HEK293T (cell line): Measurements from ENCODE around the gene C1QL3.

Source experiments
- CTCF ChIA-PET: fragments of 350-600 bp; formaldehyde crosslinking; extraction: SDS; loops from one replicate; lab custom pipeline; 2021; ENCODE audit warnings: antibody characterized with exemption, inconsistent platforms; lab: Yijun Ruan, JAX
- POLR2A ChIA-PET: fragments of 350-600 bp; formaldehyde crosslinking; extraction: SDS; loops from one replicate; lab custom pipeline; 2020; ENCODE audit warnings: antibody characterized with exemption, inconsistent platforms; lab: Yijun Ruan, JAX
- DNase-seq: peaks from one replicate; pipeline ENCODE4 v3.0.0; 2012; ENCODE audit warnings: mixed read lengths; ENCODE audit errors: extremely low spot score
- ARNT ChIP-seq: fragments of 450-650 bp; IDR thresholded peaks from 2 replicates; pipeline ENCODE4 v1.6.1; 2017; ENCODE audit warnings: mild to moderate bottlenecking
- BHLHE40 ChIP-seq: fragments of 450-650 bp; IDR thresholded peaks from 2 replicates; pipeline ENCODE4 v1.6.1; 2016; ENCODE audit warnings: mild to moderate bottlenecking, moderate library complexity, borderline replicate concordance
- CTBP1 ChIP-seq: fragments of 450-650 bp; IDR thresholded peaks from 2 replicates; pipeline ENCODE4 v1.6.1; 2016; ENCODE audit warnings: borderline replicate concordance
- ELF4 ChIP-seq: fragments of 450-650 bp; IDR thresholded peaks from 2 replicates; pipeline ENCODE4 v1.6.1; 2017; ENCODE audit warnings: antibody characterized with exemption
- FOXA1 ChIP-seq: fragments of 450-650 bp; IDR thresholded peaks from 2 replicates; pipeline ENCODE4 v1.6.1; 2016; ENCODE audit warnings: mild to moderate bottlenecking
- FOXK2 ChIP-seq: fragments of 450-650 bp; IDR thresholded peaks from 2 replicates; pipeline ENCODE4 v1.6.1; 2016; ENCODE audit warnings: mild to moderate bottlenecking
- FOXM1 ChIP-seq: fragments of 450-650 bp; IDR thresholded peaks from 2 replicates; pipeline ENCODE4 v1.6.1; 2017; ENCODE audit warnings: mild to moderate bottlenecking, borderline replicate concordance
- HDGF ChIP-seq: fragments of 450-650 bp; IDR thresholded peaks from 2 replicates; pipeline ENCODE4 v1.6.1; 2017; ENCODE audit warnings: antibody characterized with exemption, borderline replicate concordance
- L3MBTL2 ChIP-seq: fragments of 450-650 bp; conservative IDR thresholded peaks from 2 replicates; pipeline ENCODE4 v1.6.1; 2016; ENCODE audit warnings: mild to moderate bottlenecking
- LEF1 ChIP-seq: fragments of 450-650 bp; IDR thresholded peaks from 2 replicates; pipeline ENCODE4 v1.6.1; 2017; ENCODE audit warnings: mild to moderate bottlenecking, borderline replicate concordance
- NFRKB ChIP-seq: fragments of 450-650 bp; IDR thresholded peaks from 2 replicates; pipeline ENCODE4 v1.6.1; 2016; ENCODE audit warnings: mild to moderate bottlenecking, moderate library complexity
- SP1 ChIP-seq: fragments of 450-650 bp; IDR thresholded peaks from 2 replicates; pipeline ENCODE4 v1.6.1; 2017
- SUZ12 ChIP-seq: fragments of 450-650 bp; IDR thresholded peaks from 2 replicates; pipeline ENCODE4 v1.6.1; 2016; ENCODE audit warnings: mild to moderate bottlenecking
- TARDBP ChIP-seq: fragments of 450-650 bp; IDR thresholded peaks from 2 replicates; pipeline ENCODE4 v1.6.1; 2016
- ZNF384 ChIP-seq: fragments of 450-650 bp; IDR thresholded peaks from 2 replicates; pipeline ENCODE4 v1.6.1; 2016
- TF ChIP-seq, protein P1 (sequence below): fragments of 450-650 bp; IDR thresholded peaks from 2 replicates; pipeline ENCODE4 v1.6.1; 2016

C1QL3 gene

DNA sequence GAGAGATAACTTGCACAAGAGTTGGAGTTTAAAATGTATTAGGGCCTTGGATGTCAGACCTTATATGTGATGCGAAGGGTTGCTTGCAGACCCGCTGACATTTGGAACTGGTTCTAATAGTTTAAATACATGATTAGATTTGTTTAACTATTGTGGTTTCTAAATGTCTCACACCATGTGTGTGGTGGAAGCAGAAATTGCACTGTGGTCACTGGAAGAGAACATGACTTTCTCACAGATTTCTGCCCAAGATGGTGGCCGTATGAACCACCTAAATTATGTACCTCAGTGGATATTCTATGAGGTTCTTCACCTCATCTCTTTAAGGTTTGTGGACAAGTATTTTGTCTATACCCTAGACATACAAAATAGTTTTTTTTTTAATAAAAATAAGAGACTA is 8.2 kb upstream of the C1QL3 start:
- DNase-seq = no peak
- POLR2A ChIA-PET = no interaction called here
- no peak for TF ChIP-seq FOXA1
- TF ChIP-seq FOXM1 = no peak
- TF ChIP-seq ARNT = no peak
- TF ChIP-seq BHLHE40 = no peak
- CTCF ChIA-PET = no interaction called here

DNA sequence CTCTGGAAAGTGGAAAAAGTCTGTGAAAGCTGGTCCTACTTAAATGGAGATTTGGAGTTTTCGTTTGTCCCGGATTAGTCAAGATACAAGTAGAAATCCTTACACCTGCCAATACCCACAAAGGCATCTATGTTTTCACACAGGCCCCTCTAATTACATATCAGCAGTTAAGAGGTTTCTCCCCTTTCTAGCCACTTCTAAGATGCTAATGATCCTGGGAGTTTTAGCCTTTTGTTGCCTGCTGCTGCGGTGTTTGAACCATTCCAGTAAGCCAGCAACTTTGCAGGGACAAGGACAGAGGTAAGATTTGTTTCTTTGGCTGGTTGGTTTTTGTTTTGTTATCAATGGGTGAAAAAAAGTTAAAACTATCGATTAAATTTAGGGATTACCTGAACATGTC is 5.8 kb upstream of the C1QL3 start:
- CTCF ChIA-PET = no interaction called here
- no peak for TF ChIP-seq ZNF384
- no peak for TF ChIP-seq SUZ12
- DNase-seq = no peak
- POLR2A ChIA-PET = no interaction called here

DNA sequence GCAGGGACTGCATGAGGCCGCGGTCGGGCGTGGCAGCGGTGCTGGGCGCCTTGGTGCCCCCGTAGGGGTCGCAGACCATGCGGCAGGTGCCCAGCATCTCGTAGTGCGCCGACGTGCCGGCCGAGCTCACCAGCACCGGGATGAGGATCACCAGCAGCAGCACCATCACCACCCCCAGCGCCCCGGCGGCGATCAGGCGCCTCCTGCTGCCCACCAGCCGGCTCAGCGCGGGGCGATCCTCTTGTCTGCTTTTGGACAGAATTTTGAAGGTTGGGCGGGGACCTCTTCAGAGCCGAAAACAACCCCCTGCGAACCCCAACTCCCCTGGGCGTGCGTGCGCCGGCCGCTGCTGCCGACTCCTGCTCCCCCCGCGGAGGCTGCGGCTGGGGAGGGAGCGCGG is 779 bp downstream of the C1QL3 start:
- ChIA-PET CTCF (interaction anchor here (0.6 kb wide), 1 partner anchor 130 kb away, joined by 6 read pairs; no protein-coding TSS in a partner anchor), POLR2A (no interaction called here)
- DNase-seq = no peak
- TF ChIP-seq FOXK2 (no peak), ELF4 (no peak), LEF1 (no peak), SUZ12 (no peak), FOXA1 (no peak), SP1 (no peak), TARDBP (no peak)

DNA sequence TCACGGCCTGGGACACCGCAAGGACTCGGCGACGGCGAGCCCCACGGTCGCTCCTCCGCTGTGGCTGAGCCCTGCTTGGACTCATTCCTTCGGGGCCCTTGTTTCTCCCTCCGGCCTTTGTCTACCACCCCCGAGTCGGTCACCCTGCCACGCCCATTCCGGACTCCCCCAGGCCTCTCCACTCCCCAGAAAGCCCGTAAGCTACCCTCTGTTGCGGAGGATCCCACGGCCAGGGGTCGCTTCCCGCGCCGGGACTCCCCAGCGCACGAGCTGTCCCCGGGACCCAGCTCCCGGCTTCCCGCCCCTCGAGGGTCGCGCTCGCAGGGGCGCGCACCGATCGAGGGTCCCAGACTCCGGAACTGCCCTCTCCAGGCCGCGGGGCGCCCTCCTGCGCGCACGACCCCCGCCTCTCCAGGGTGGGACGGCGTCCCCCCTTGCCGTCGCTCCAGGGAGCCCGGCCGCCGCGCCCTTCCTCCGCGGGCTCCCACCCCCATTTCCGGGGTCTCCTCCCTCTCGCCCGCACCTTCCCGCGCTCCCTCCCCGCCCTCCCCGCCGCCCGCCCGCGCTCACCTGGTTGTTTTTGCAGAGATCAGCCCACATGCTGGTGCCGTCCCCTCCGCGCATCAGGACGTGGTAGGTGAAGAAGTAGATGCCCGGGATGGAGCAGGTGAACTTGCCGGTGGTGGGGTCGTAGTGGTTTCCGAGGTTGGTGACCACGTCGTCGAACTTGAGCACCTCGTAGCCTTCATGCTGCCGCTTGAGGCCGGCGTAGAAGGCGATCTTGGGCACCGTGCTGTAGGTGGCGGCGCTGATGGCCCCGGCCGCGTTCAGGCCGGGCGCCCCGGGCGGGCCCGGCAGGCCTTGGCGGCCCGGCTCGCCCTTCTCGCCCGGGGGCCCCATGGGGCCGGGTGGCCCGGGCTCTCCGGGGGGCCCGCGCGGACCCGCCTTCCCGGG is 1.5 kb downstream of the C1QL3 start:
- POLR2A ChIA-PET = no interaction called here
- no peak for DNase-seq
- CTCF ChIA-PET = no interaction called here
- no peak for TF ChIP-seq FOXM1
- TF ChIP-seq HDGF = no peak
- TF ChIP-seq NFRKB = no peak
- TF ChIP-seq SP1 = no peak
- TF ChIP-seq ARNT = no peak
- TF ChIP-seq FOXK2 = no peak

DNA sequence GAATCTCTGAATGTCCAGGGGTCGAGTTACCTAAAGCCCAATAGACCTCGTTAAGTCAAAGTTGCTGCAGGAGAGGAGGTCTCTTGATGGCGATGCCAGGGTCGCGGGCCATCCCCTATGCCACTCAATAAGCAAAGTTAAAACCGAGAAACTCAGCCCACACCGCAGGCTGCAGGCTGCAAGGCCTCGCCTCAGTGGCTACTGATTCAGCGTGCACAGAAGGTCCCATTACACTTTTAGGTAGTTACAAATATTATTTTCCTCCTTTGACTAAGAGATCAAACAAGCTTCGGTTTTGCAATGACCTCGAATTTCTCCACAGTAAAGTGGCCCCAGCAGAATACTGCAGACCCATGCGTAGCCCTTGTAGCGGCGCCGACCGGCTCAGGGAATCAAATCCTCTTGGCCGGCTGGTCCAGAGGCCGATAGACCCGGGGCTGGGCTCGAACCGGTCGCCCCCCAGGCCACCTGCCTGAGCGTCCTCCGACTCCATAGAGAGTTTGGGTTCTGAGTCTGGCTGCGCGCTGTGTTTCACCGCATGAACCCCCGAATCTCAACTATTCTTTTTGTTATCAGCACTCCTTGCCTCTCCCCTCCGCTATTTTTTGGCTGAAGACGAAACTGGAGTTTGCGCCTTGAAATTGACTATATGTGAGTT is 2.3 kb downstream of the C1QL3 start:
- no peak for DNase-seq
- TF ChIP-seq ELF4 (no peak), BHLHE40 (no peak), TARDBP (no peak), FOXM1 (no peak), SUZ12 (no peak), HDGF (no peak), ZNF384 (no peak), CTBP1 (no peak), SP1 (no peak), LEF1 (no peak), NFRKB (no peak), FOXA1 (no peak), FOXK2 (no peak), L3MBTL2 (no peak)
- ChIA-PET POLR2A (no interaction called here), CTCF (interaction anchor here (0.7 kb wide), 1 partner anchor 865 kb away, joined by 3 read pairs; no protein-coding TSS in a partner anchor)

DNA sequence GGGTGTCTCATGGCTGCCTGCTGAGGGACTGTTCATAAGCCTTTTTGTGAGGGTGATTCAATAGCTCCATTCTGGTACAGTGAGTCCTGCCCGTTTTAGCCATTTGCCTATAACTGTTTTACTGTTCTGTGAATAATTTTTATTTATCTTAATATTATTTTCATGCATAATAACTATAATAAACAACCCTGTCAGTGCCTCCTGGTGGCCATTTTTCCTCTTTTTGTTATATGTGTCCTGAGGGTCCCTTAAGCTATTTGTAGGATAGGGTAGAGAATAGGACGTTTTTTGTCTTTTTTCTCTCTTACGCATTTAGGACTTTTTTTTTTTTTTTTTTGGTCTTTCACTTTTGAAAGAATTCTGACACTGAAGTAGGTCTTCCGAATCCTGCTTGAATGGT is 2.9 kb downstream of the C1QL3 start:
- POLR2A ChIA-PET = no interaction called here
- no peak for TF ChIP-seq ELF4
- no peak for TF ChIP-seq FOXM1
- TF ChIP-seq SP1 = no peak
- TF ChIP-seq HDGF = no peak
- no peak for TF ChIP-seq TARDBP
- TF ChIP-seq LEF1 = no peak
- no peak for TF ChIP-seq CTBP1
- TF ChIP-seq ARNT = no peak
- no peak for TF ChIP-seq NFRKB
- no peak for TF ChIP-seq SUZ12
- TF ChIP-seq, protein P1, sequence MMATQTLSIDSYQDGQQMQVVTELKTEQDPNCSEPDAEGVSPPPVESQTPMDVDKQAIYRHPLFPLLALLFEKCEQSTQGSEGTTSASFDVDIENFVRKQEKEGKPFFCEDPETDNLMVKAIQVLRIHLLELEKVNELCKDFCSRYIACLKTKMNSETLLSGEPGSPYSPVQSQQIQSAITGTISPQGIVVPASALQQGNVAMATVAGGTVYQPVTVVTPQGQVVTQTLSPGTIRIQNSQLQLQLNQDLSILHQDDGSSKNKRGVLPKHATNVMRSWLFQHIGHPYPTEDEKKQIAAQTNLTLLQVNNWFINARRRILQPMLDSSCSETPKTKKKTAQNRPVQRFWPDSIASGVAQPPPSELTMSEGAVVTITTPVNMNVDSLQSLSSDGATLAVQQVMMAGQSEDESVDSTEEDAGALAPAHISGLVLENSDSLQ = no peak
- no peak for TF ChIP-seq L3MBTL2
- TF ChIP-seq ZNF384 = no peak
- no peak for TF ChIP-seq FOXK2
- TF ChIP-seq FOXA1 = no peak
- TF ChIP-seq BHLHE40 = no peak
- CTCF ChIA-PET = interaction anchor here (0.6 to 0.7 kb wide), 2 partner anchors 615 to 866 kb away, joined by 3 read pairs; no protein-coding TSS in a partner anchor
- DNase-seq = no peak

DNA sequence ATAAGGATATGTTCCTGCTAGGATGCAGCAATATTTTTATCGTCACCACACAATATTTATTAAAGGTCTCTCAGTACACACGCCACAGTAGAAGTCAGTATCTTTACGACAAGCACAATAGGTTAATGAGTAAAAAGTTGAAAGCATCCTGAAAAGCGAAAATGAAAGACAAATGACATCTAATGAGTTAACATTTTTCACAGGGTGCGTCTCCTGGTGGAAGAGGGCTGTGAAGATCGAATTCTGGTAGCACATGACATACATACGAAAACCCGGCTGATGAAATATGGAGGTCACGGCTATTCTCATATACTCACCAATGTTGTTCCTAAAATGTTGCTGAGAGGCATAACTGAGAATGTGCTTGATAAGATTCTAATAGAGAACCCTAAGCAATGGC is 10.8 kb downstream of the C1QL3 start:
- POLR2A ChIA-PET = no interaction called here
- TF ChIP-seq ARNT (no peak), FOXA1 (no peak), L3MBTL2 (no peak), SUZ12 (no peak), ELF4 (no peak), TARDBP (no peak), LEF1 (no peak)
- TF ChIP-seq, protein P1 = no peak
- no peak for DNase-seq
- CTCF ChIA-PET = no interaction called here
